Pancreas (tissue), 10 donors: ENCODE results near the gene ZNHIT2. TPM values are rescaled to one million over a fixed set of nuclear protein-coding genes. Genes with fewer than 3 reads are reported as not detected.
A peak's percentile ranks its signal among the peaks of the same experiment; 100 is the strongest.

Experiments
- ATAC-seq, 4 donors: fragments of 200-7000 bp; cut with Tn5 transposase; one replicate each; pipeline versions ENCODE4 v1.8.0 to v1.9.1; 2020; ENCODE audit warnings: mild to moderate bottlenecking in 4 of 4, moderate library complexity in 4 of 4
- DNase-seq, 6 donors: peaks; one replicate each; pipeline ENCODE4 v3.0.0-alpha.2; 2020
- FAIRE-seq: peaks from 2 replicates; lab custom pipeline; 2012; peaks lifted over from hg19 to GRCh38; lab: Jason Lieb, UNC
- H3K27ac ChIP-seq, 4 donors: fragments of 200-600 bp; sonication (generic); 1 replicate in 3 of 4; 2 replicates in 1 of 4; pipeline versions ENCODE4 v1.5.0 to v1.8.0; 2020
- H3K27me3 ChIP-seq, 4 donors: fragments of 200-600 bp; one replicate each; pipeline ENCODE4 v1.8.0; 2021
- H3K36me3 ChIP-seq, 3 donors: fragments of 200-600 bp; sonication (generic) in 1 of 3; one replicate each; pipeline versions ENCODE4 v1.5.0 to v1.8.0; 2020 to 2021
- H3K4me1 ChIP-seq, 3 donors: fragments of 200-600 bp; one replicate each; pipeline ENCODE4 v1.8.0; 2021
- H3K4me3 ChIP-seq, 4 donors: fragments of 200-600 bp; sonication (generic) in 2 of 4; one replicate each; pipeline versions ENCODE4 v1.5.0 to v1.8.0; 2020 to 2021
- H3K9me3 ChIP-seq, 4 donors: fragments of 200-600 bp; one replicate each; pipeline ENCODE4 v1.8.0; 2021
- CTCF ChIP-seq, 4 donors: fragments of 200-600 bp; sonication (generic) in 3 of 4; IDR thresholded peaks; one replicate each; pipeline versions ENCODE4 v1.5.0 to v1.8.0; 2021; ENCODE audit warnings: antibody characterized with exemption in 4 of 4
- WGBS, 2 donors: extraction: QIAGEN DNeasy Blood & Tissue Kit; methylation state at CpG; one replicate each; pipeline ENCODE4 v1.1.7; 2013; 5-methylcytosine and 5-hydroxymethylcytosine counted together
- intact Hi-C, 3 donors: fragments of 100-400 bp; cut with DNase I; formaldehyde crosslinking; loops; one replicate each; pipeline versions ENCODE4 v1.11.1 to v1.14.2; 2022
- polyA plus RNA-seq, 2 donors: library from polyadenylated mRNA; stranded (reverse); fragments of 200-250 nt; gene quantifications; one replicate each; pipeline ENCODE4 v1.2.3, GENCODE V29; 2013
- total RNA-seq, 6 donors: library from RNA; stranded (reverse); fragmentation: NEBNext Ultra II Directional in 4 of 6; extraction: Animal tissue kit (Norgen Biotek cat#: 25700) in 4 of 6; gene quantifications; one replicate each; pipeline versions ENCODE4 v1.2.1 to v1.2.4, GENCODE V29; 2021 to 2023
- donor health status: healthy with polysubstance abuse.
- donor health status: DM: no; HTN: no; CAD: no; lungs with moderate emphysema.
- donor health status: DM: no; HTN: no; CAD: no.
- donor health status: control.
- donor health status: control.
- donor health status: Bipolar disorder and iron deficiency.
- donor health status: DM: yes; HTN: yes; CAD: no.
- donor health status: DM: no; HTN: no; CAD: no.
- donor health status: DM: no; HTN: no; CAD: no.
- donor health status: DM: yes; HTN: yes; CAD: no.

ZNHIT2 gene
- total and polyA plus RNA-seq, 8 donors: 4.3 to 17.8 (median 7.4) TPM

- Histone ChIP-seq H3K36me3 (peaks cover 6 to 58% (median 38%) of the 10 kb centered on the region in 3 donors), H3K27ac (peak overlapping the region in 2 of 4 donors; percentile 7 to 99), H3K4me1 (peaks cover 14 to 32% (median 26%) of the 10 kb centered on the region in 3 donors), H3K9me3 (no peaks in the 10 kb centered on the region), H3K27me3 (no peaks in the 10 kb centered on the region), H3K4me3 (peak overlapping the region in 3 of 4 donors; percentile 70 to 87 (median 78))
- TF ChIP-seq CTCF (IDR thresholded peaks at IDR 0.05): no peak
- intact Hi-C loops: loop anchor here in 2 of 3 donors (5.0 kb wide), 1 partner anchor 50 kb away; the partner anchor contains the start of gene CAPN1 (in 2 of the 2)
- DNase-seq (peak in 2 of 6 donors; percentile 9 to 58), ATAC-seq (no peak), FAIRE-seq (no peak)
- WGBS, 2 donors: 37 to 44% methylated on average over 10 of the region's 10 CpGs
Observed at GRCh38 chr11:65132238-65132987, 14.9 kb upstream of the ZNHIT2 start.

GRCh38 chr11:65131895-65132237 is 14.4 kb upstream of the ZNHIT2 start:
- peaks cover 6 to 61% (median 43%) of the 10 kb centered on the region in 3 donors for H3K36me3 ChIP-seq
- TF ChIP-seq CTCF (IDR thresholded peaks at IDR 0.05): no peak
- peak overlapping the region in 2 of 4 donors; percentile 70 to 78 for H3K4me3 ChIP-seq
- H3K4me1 ChIP-seq: peaks cover 14 to 32% (median 26%) of the 10 kb centered on the region in 3 donors
- H3K27ac ChIP-seq: no peak overlapping the region
- DNase-seq (peak in 1 of 6 donors; percentile 18), ATAC-seq (no peak), FAIRE-seq (no peak)
- intact Hi-C loops: loop anchor here in 2 of 3 donors (5.0 kb wide), 1 partner anchor 50 kb away; the partner anchor contains the start of gene CAPN1 (in 2 of the 2)
- no peaks in the 10 kb centered on the region for H3K9me3 ChIP-seq
- H3K27me3 ChIP-seq: no peaks in the 10 kb centered on the region
- WGBS, 2 donors: 41 to 46% methylated on average over 6 of the region's 6 CpGs

GRCh38 chr11:65131417-65131776 is 13.9 kb upstream of the ZNHIT2 start:
- 44 to 53% methylated on average over 3 of the region's 3 CpGs for WGBS, 2 donors
- Histone ChIP-seq H3K36me3 (peaks cover 6 to 65% (median 47%) of the 10 kb centered on the region in 3 donors), H3K4me3 (no peak overlapping the region), H3K4me1 (peaks cover 12 to 32% (median 22%) of the 10 kb centered on the region in 3 donors), H3K27me3 (no peaks in the 10 kb centered on the region), H3K27ac (no peak overlapping the region), H3K9me3 (no peaks in the 10 kb centered on the region)
- intact Hi-C loops: loop anchor here in 2 of 3 donors (5.0 kb wide), 1 partner anchor 51 kb away; the partner anchor contains the start of gene CAPN1 (in 2 of the 2)
- peak in 1 of 6 donors; percentile 15 for DNase-seq
- no peak for ATAC-seq
- no peak for FAIRE-seq
- no peak for TF ChIP-seq CTCF (IDR thresholded peaks at IDR 0.05)

- peaks cover 6 to 26% (median 17%) of the 10 kb centered on the region in 3 donors for H3K4me1 ChIP-seq
- peak in 3 of 6 donors; percentile 5 to 63 (median 23) for DNase-seq
- FAIRE-seq: no peak
- 56 to 66% methylated on average over 19 of the region's 19 CpGs for WGBS, 2 donors
- no peak overlapping the region for H3K4me3 ChIP-seq
- ATAC-seq: no peak
- intact Hi-C loops: loop anchor here in 2 of 3 donors (5.0 kb wide), 1 partner anchor 51 kb away; the partner anchor contains the start of gene CAPN1 (in 2 of the 2)
- H3K9me3 ChIP-seq: no peaks in the 10 kb centered on the region
- no peak for TF ChIP-seq CTCF (IDR thresholded peaks at IDR 0.05)
- H3K36me3 ChIP-seq: peaks cover 6 to 71% (median 52%) of the 10 kb centered on the region in 3 donors
- no peaks in the 10 kb centered on the region for H3K27me3 ChIP-seq
- no peak overlapping the region for H3K27ac ChIP-seq
Observed at GRCh38 chr11:65130631-65131416, 13.3 kb upstream of the ZNHIT2 start.
